GM19328 (cell line): Measurements from ENCODE around the gene SOX6.
"Not testable (repeated sequence)": the region's sequence is repeated elsewhere in the genome, so short reads cannot be mapped to it uniquely, and the experiment has no call there.

ENCODE experiments used
- ATAC-seq: cut with Tn5 transposase; IDR thresholded peaks from one replicate; pipeline ENCODE4 v1.9.1; 2021; ENCODE audit warnings: mild to moderate bottlenecking, moderate library complexity; ENCODE audit not compliant: unreplicated experiment

SOX6 gene

GRCh38 chr11:16110886-16111285, 245.5 kb downstream of the SOX6 start:
- no peak for ATAC-seq

GRCh38 chr11:16099343-16099900, 256.9 kb downstream of the SOX6 start:
- ATAC-seq = no peak

- ATAC-seq = no peak
Measured at GRCh38 chr11:16098526-16099205, 257.7 kb downstream of the SOX6 start.

GRCh38 chr11:16097543-16097942, 258.8 kb downstream of the SOX6 start:
- no peak for ATAC-seq

GRCh38 chr11:16096336-16096735, 260.0 kb downstream of the SOX6 start:
- no peak for ATAC-seq

GRCh38 chr11:16095756-16096155, 260.6 kb downstream of the SOX6 start:
- ATAC-seq = no peak

GRCh38 chr11:16093889-16094653, 262.3 kb downstream of the SOX6 start:
- no peak for ATAC-seq

- ATAC-seq = no peak
Measured at GRCh38 chr11:16091862-16092261, 264.5 kb downstream of the SOX6 start.

GRCh38 chr11:16089481-16089880, 266.9 kb downstream of the SOX6 start:
- ATAC-seq = no peak

- ATAC-seq = no peak
Measured at GRCh38 chr11:16088774-16089173, 267.6 kb downstream of the SOX6 start.

- ATAC-seq = no peak
Measured at GRCh38 chr11:16087886-16088285, 268.5 kb downstream of the SOX6 start.

- ATAC-seq = no peak
Measured at GRCh38 chr11:16086229-16086819, 270.0 kb downstream of the SOX6 start.

- ATAC-seq = no peak
Measured at GRCh38 chr11:16082095-16083055, 274.0 kb downstream of the SOX6 start.

GRCh38 chr11:16081382-16082094, 274.8 kb downstream of the SOX6 start:
- no peak for ATAC-seq

GRCh38 chr11:16080688-16081381, 275.5 kb downstream of the SOX6 start:
- no peak for ATAC-seq

- ATAC-seq = no peak
Measured at GRCh38 chr11:16078936-16079335, 277.4 kb downstream of the SOX6 start.

- no peak for ATAC-seq
Measured at GRCh38 chr11:16070573-16070972, 285.8 kb downstream of the SOX6 start.

- ATAC-seq = not testable (repeated sequence)
Measured at GRCh38 chr11:16067268-16067667, 289.1 kb downstream of the SOX6 start.

- ATAC-seq = no peak
Measured at GRCh38 chr11:16059332-16059731, 297.0 kb downstream of the SOX6 start.
